OCI-LY1 (cell line): ENCODE results near the gene RTTN.

Source experiments
- CTCF ChIP-seq: fragments of 200-600 bp; sonication (generic), shearing (Covaris generic); IDR thresholded peaks from 2 replicates; pipeline ENCODE4 v1.5.1; 2017; ENCODE audit warnings: mild to moderate bottlenecking, antibody characterized with exemption, low read length, moderate library complexity, mixed read lengths
- EZH2 ChIP-seq: fragments of 200-600 bp; sonication (generic), shearing (Covaris generic); IDR thresholded peaks from 2 replicates; pipeline ENCODE4 v1.8.0; 2017; ENCODE audit warnings: borderline replicate concordance, mixed run types, mild to moderate bottlenecking, antibody characterized with exemption, low read length, moderate library complexity, mixed read lengths

GRCh38 chr18:70121842-70122241, 83.6 kb downstream of the RTTN start:
- TF ChIP-seq CTCF, result no peak
- no peak for TF ChIP-seq EZH2
